ENCODE results near the gene LAMA4.

Gene LAMA4

DNA sequence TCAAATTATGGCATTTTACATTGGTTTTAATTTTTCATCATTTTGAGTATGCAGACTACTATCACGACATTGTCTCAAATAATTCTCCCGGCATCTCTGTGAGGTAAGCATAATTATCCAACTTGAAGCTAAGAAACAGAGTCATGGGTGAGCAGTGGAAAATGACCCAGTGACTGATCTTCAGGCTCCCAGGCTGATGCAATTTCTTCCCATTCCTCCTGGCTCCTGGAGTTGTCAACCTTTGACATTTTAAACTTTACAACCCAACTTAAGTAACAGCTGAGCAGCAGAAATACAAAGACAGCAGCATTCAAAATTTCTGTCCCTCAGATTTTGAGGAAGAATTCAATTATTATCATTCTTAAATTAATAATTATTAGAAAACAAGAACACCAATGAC, 13.7 kb upstream of the LAMA4 start:
- H3K4me3 ChIP-seq (ENCODE audit: control insufficient read depth, low read depth, low read length): no peak overlapping the region
- TF ChIP-seq, protein P1, sequence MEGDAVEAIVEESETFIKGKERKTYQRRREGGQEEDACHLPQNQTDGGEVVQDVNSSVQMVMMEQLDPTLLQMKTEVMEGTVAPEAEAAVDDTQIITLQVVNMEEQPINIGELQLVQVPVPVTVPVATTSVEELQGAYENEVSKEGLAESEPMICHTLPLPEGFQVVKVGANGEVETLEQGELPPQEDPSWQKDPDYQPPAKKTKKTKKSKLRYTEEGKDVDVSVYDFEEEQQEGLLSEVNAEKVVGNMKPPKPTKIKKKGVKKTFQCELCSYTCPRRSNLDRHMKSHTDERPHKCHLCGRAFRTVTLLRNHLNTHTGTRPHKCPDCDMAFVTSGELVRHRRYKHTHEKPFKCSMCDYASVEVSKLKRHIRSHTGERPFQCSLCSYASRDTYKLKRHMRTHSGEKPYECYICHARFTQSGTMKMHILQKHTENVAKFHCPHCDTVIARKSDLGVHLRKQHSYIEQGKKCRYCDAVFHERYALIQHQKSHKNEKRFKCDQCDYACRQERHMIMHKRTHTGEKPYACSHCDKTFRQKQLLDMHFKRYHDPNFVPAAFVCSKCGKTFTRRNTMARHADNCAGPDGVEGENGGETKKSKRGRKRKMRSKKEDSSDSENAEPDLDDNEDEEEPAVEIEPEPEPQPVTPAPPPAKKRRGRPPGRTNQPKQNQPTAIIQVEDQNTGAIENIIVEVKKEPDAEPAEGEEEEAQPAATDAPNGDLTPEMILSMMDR (conservative IDR thresholded peaks at IDR 0.05; ENCODE audit: control insufficient read depth, insufficient read depth, low read depth, low read length): no peak
- no peak for DNase-seq (ENCODE audit: low read depth)

DNA sequence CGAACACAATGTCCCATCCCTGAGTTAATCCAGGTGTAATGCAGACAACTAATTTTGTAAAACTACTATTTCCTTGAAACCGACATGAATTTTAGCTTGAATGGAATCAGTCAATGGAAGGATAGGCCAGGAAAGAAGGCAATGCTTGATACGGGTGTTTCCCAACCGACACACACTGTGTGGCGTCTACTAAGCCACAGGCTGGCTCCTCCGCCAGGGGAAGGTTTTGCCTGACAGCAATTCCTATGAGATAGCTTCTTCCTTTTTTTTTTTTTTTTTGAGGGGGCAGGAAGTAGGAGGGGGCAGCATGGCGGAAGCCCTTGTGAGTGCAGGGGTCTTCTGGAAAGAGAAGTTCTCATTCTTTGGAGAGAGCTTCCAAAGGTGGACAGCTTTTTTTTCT, 12.0 kb upstream of the LAMA4 start:
- no peak for DNase-seq (ENCODE audit: low read depth)
- TF ChIP-seq, protein P1 (conservative IDR thresholded peaks at IDR 0.05; ENCODE audit: control insufficient read depth, insufficient read depth, low read depth, low read length): no peak
- no peak overlapping the region for H3K4me3 ChIP-seq (ENCODE audit: control insufficient read depth, low read depth, low read length)

DNA sequence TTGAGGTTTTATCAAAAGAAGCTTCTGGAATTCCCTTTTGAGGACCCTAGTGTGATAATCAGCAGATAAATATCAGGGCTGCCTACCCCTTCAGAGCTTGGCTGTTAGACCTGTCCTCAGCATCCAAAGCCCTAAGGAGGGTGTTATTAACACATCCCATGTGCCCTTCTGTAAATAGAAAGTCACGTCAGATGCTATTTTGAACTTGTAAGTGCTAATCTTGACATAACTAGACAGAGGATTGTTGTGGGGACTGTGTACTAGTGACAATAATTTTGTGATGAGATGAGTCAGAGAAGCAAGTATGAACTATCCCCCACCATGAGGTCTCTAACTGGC, 4.9 kb upstream of the LAMA4 start:
- H3K4me3 ChIP-seq (ENCODE audit: control insufficient read depth, low read depth, low read length): no peak overlapping the region
- DNase-seq (ENCODE audit: low read depth): no peak
- TF ChIP-seq, protein P1 (conservative IDR thresholded peaks at IDR 0.05; ENCODE audit: control insufficient read depth, insufficient read depth, low read depth, low read length): no peak

DNA sequence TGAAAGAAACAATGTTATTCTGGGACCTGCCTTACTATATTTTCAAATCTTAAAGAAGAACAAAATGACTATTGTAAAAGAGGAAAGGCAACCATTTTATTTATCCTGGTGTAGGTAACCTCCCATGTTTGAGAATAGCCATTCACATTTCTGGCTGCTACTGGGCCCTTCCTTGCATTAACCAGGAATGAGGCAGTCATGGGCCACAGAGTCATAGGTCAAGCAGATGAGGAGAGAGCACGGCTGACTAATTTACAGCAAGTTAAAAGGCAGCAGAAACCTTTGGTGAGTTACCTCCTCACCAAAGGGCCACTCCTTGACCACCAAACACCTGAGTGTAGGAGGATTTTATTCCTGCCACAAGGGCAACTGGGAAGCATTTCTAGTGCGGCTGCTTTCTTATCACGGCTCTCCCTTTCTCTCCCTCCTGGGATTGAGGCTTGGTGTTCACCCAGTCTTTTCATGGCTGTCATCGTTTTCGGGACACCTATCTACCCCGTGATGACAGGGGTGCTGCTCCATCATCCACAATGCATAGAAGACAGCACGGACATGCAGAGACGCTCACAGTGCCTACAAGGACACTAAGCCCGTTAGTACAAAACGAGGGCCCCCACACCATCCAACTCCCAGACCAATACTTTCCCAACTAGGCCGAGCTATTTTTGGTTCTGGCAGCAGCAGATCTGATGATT, 4.4 kb upstream of the LAMA4 start:
- DNase-seq (ENCODE audit: low read depth): no peak
- H3K4me3 ChIP-seq (ENCODE audit: control insufficient read depth, low read depth, low read length): no peak overlapping the region
- TF ChIP-seq, protein P1 (conservative IDR thresholded peaks at IDR 0.05; ENCODE audit: control insufficient read depth, insufficient read depth, low read depth, low read length): no peak

DNA sequence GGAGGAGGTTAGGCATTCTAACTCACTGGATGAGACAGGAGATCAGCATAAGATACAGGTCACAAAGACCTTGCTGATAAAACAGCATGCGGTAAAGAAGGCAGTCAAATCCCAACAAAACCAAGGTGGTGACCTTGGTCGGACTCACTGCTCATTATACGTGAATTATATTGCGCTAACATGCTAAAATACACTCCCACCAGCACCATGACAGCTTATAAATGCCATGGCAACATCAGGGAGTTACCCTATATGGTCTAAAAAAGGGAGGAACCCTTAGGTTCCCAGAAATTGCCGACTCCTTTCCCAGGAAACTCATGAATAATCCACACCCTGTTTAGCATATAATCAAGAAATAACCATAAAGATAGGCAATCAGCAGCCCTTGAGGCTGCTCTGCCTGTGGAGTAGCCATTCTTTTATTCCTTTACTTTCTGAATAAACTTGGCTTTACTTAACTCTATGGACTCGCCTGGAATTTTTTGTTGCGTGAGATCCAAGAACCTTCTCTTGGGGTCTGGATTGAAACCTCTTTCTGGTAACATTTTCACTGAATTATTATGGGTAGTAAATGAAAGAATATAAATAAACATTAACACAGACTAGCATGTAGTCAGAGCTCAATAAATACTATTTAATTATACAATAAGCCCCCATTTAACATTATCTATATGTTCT, 3.0 kb upstream of the LAMA4 start:
- DNase-seq (ENCODE audit: low read depth): no peak
- TF ChIP-seq, protein P1 (conservative IDR thresholded peaks at IDR 0.05; ENCODE audit: control insufficient read depth, insufficient read depth, low read depth, low read length): no peak
- no peak overlapping the region for H3K4me3 ChIP-seq (ENCODE audit: control insufficient read depth, low read depth, low read length)

DNA sequence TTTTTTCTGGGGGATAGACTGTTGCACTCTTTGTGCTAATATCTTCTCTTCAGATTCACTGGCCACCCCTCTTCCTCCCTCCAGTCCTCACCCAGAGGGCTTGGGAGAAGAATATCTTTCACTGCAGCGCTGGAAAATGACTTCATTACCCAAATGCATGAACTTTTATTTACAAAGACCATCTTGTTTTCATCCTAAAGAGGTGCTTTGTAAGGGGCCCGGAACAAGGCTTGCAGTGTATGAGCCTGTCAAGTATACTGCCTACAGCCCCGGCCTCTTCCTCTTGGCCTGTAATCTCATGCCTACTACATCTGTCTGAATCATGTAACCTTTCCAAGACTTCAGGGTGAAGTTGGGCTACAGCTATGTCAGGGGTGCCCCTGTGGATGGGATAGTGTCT, 554 bp upstream of the LAMA4 start:
- H3K4me3 ChIP-seq (ENCODE audit: control insufficient read depth, low read depth, low read length): peak overlapping the region; percentile 94
- no peak for DNase-seq (ENCODE audit: low read depth)
- TF ChIP-seq, protein P1 (conservative IDR thresholded peaks at IDR 0.05; ENCODE audit: control insufficient read depth, insufficient read depth, low read depth, low read length): no peak

All from fibroblast of mammary gland (primary cell).